ENCODE measurements around the gene TMEM254. TPM values are rescaled to one million over a fixed set of nuclear protein-coding genes. Genes with fewer than 3 reads are reported as not detected.
"Not testable (repeated sequence)": the region's sequence is repeated elsewhere in the genome, so short reads cannot be mapped to it uniquely, and the experiment has no call there.

TMEM254 gene, protein sequence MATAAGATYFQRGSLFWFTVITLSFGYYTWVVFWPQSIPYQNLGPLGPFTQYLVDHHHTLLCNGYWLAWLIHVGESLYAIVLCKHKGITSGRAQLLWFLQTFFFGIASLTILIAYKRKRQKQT
- 10 to 100 TPM in 4 of 6 donors, 1 to 10 TPM in 2; 5.7 to 22.4 (median 16.0) TPM for total RNA-seq

GRCh38 chr10:80078448-80079311 lies at the start of gene TMEM254:
Gene TMEM254 (plus strand): TSS chr10:80078665. CDS start chr10:80078700, 35 bp downstream.
- H3K27ac ChIP-seq, result peak within 1 kb of the TSS; percentile 86 to 98 (median 92)
- no peaks in the 10 kb centered on the region for H3K9me3 ChIP-seq
- H3K4me3 ChIP-seq, result peak within 1 kb of the TSS; percentile 60 to 86 (median 76)
- DNase-seq, result peak; percentile 90 to 97
- no peaks in the 10 kb centered on the region for H3K27me3 ChIP-seq
- WGBS, 2 donors, result 0% methylated on average over 23 to 56 of the region's 64 CpGs
- H3K4me1 ChIP-seq, result peaks cover 14 to 20% (median 16%) of the 10 kb centered on the region in 4 donors
- H3K36me3 ChIP-seq, result peaks cover 0 to 12% (median 4%) of the 10 kb centered on the region in 4 donors
- TF ChIP-seq, protein P1, sequence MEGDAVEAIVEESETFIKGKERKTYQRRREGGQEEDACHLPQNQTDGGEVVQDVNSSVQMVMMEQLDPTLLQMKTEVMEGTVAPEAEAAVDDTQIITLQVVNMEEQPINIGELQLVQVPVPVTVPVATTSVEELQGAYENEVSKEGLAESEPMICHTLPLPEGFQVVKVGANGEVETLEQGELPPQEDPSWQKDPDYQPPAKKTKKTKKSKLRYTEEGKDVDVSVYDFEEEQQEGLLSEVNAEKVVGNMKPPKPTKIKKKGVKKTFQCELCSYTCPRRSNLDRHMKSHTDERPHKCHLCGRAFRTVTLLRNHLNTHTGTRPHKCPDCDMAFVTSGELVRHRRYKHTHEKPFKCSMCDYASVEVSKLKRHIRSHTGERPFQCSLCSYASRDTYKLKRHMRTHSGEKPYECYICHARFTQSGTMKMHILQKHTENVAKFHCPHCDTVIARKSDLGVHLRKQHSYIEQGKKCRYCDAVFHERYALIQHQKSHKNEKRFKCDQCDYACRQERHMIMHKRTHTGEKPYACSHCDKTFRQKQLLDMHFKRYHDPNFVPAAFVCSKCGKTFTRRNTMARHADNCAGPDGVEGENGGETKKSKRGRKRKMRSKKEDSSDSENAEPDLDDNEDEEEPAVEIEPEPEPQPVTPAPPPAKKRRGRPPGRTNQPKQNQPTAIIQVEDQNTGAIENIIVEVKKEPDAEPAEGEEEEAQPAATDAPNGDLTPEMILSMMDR (IDR thresholded peaks at IDR 0.05), result peak in 2 of 6 experiments; percentile 5 to 11
- peak in 2 of 4 donors; percentile 66 to 68 for TF ChIP-seq POLR2A (IDR thresholded peaks at IDR 0.05)
- TF ChIP-seq EP300 (IDR thresholded peaks at IDR 0.05), result no peak
- TF ChIP-seq POLR2AphosphoS5 (IDR thresholded peaks at IDR 0.05), result peak; percentile 14 to 79
- peak; percentile 97 for ATAC-seq (ENCODE audit: low FRiP score in 2 of 2)

DNA sequence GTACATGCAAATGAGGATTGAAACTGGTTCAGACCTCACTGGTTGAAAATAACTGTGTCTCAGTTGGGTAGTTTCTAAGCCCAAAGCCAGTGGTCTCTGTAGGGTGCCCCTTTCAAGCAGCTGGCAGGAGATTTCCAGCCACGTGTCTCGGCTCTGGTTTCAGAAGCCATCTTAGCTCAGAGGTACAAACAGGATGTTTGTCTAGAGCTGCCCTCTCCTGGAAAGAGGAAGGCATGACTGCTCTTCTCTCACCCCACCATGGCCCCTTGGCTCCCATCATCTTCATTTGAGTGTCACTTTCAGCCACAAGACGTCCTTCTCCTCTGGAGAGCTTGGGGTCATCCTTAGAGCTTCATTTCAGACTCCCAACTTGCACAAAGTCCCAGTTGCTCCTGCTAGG lies 49.3 kb upstream of the TMEM254 start:
- H3K4me3 ChIP-seq, H3K4me1 ChIP-seq, H3K27ac ChIP-seq, H3K36me3 ChIP-seq, H3K9me3 ChIP-seq, H3K27me3 ChIP-seq, DNase-seq: not testable (repeated sequence)
- TF ChIP-seq, protein P1 (IDR thresholded peaks at IDR 0.05), result peak in 4 of 6 experiments; percentile 12 to 51 (median 22)
- peak in 1 of 2 donors; percentile 76 for ATAC-seq (ENCODE audit: low FRiP score in 2 of 2)
- WGBS, 2 donors, result 22 to 28% methylated on average over 3 of the region's 3 CpGs

DNA sequence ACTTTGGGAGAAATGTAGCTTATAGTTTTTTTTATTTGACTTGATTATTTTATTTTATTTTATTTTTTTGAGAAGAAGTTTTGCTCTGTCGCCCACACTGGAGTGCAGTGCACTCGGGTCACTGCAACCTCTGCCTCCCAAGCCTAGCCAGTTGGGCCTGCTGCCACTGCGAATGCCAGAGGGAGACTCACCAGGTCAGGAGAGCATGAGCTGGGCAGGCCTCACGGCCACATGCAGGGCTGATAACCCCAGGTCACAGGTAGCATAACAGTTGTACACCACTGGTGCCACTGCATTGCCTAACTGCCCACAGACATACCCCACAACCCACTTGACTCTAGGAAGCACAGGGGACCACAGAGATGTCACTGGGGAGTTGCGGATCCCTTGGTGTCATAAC lies 48.6 kb upstream of the TMEM254 start:
- H3K36me3 ChIP-seq; H3K27ac ChIP-seq; DNase-seq; H3K27me3 ChIP-seq; H3K4me1 ChIP-seq; ATAC-seq (ENCODE audit: low FRiP score in 2 of 2); H3K9me3 ChIP-seq; H3K4me3 ChIP-seq: not testable (repeated sequence)
- WGBS, 2 donors, result 65 to 78% methylated on average over 4 to 5 of the region's 5 CpGs

DNA sequence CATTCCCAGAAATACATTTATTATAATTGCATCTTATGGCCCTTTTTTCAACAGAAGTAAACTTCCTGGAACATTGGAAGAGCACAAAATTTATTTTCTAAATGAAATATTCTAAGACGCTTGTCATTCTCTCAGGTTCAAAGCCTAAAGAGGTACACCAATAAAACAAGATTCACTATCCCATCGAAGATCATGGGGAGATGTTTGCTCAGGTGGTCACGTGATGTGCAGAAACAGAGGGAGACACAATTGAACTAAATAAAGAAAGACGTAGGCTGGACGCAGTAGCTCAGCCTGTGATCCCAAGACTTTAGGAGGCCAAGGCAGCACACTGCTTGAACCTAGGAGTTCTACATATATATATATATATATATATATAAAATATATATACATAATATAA lies 46.0 kb upstream of the TMEM254 start:
- no peaks in the 10 kb centered on the region for H3K4me1 ChIP-seq
- 82 to 89% methylated on average over 5 of the region's 5 CpGs for WGBS, 2 donors
- H3K9me3 ChIP-seq, result no peaks in the 10 kb centered on the region
- no peak for ATAC-seq (ENCODE audit: low FRiP score in 2 of 2)
- TF ChIP-seq EP300 (IDR thresholded peaks at IDR 0.05) (no peak), POLR2A (IDR thresholded peaks at IDR 0.05) (no peak), POLR2AphosphoS5 (IDR thresholded peaks at IDR 0.05) (no peak)
- TF ChIP-seq, protein P1 (IDR thresholded peaks at IDR 0.05), result no peak
- H3K36me3 ChIP-seq, result no peaks in the 10 kb centered on the region
- no peak overlapping the region for H3K4me3 ChIP-seq
- H3K27ac ChIP-seq, result no peak overlapping the region
- no peak for DNase-seq
- no peaks in the 10 kb centered on the region for H3K27me3 ChIP-seq

- H3K27ac ChIP-seq; H3K27me3 ChIP-seq; H3K4me1 ChIP-seq; H3K9me3 ChIP-seq; H3K4me3 ChIP-seq; H3K36me3 ChIP-seq; ATAC-seq (ENCODE audit: low FRiP score in 2 of 2); DNase-seq: not testable (repeated sequence)
- WGBS, 2 donors, result 59 to 77% methylated on average over 5 of the region's 5 CpGs
These were observed 43.7 kb upstream of the TMEM254 start for GRCh38 chr10:80034766-80035165.

GRCh38 chr10:80035430-80035829 lies 43.0 kb upstream of the TMEM254 start:
- H3K4me3 ChIP-seq; DNase-seq; ATAC-seq (ENCODE audit: low FRiP score in 2 of 2); H3K9me3 ChIP-seq; H3K36me3 ChIP-seq; H3K4me1 ChIP-seq; H3K27ac ChIP-seq; H3K27me3 ChIP-seq: not testable (repeated sequence)
- 76 to 86% methylated on average over 3 of the region's 3 CpGs for WGBS, 2 donors

DNA sequence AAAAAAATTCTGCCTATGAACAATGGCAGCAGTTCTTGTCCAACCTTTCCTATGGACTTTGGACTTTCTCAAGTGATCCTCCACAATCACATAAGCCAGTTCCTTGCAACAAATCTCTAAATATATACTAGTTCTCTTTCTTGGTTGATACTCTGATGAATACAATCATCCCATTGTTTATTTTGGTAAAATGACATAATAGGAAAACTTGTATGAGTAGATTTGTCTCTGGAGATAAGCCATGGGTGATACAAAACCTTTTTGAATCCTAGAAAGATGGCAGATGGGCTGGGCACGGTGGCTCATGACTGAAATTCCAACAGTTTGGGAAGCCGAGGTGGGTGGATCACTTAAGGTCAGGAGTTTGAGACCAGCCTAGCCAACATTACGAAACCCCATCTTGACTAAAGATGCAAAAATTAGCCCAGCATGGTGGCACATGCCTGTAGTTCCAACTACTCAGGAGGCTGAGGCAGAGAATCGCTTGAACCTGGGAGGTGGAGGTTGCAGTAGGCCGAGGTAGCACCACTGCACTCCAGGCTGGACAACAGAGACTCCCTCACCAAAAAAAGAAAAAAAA lies 41.5 kb upstream of the TMEM254 start:
- H3K4me3 ChIP-seq; ATAC-seq (ENCODE audit: low FRiP score in 2 of 2); H3K27ac ChIP-seq; H3K36me3 ChIP-seq; DNase-seq; H3K9me3 ChIP-seq; H3K4me1 ChIP-seq; H3K27me3 ChIP-seq: not testable (repeated sequence)
- WGBS, 2 donors, result 78 to 88% methylated on average over 5 of the region's 5 CpGs

- 100% methylated on average over 1 of the region's 7 CpGs; no CpG with 5 or more reads in 1 of the 2 donors for WGBS, 2 donors
- not testable (repeated sequence) for H3K4me1 ChIP-seq, H3K9me3 ChIP-seq, DNase-seq, H3K36me3 ChIP-seq, H3K27ac ChIP-seq, H3K27me3 ChIP-seq, H3K4me3 ChIP-seq
- peak in 1 of 2 donors; percentile 44 for ATAC-seq (ENCODE audit: low FRiP score in 2 of 2)
These were observed 40.2 kb upstream of the TMEM254 start for GRCh38 chr10:80038226-80038625.
